Fibroblast of gingiva (primary cell): ENCODE data around the gene NOX3.

Experiments used
- DNase-seq: peaks from one replicate; pipeline ENCODE4 v3.0.0-alpha.2; 2011; ENCODE audit warnings: low read depth

The NOX3 gene

GRCh38 chr6:155434829-155435423 lies 20.7 kb downstream of the NOX3 start:
- DNase-seq = no peak

- no peak for DNase-seq
Observed at GRCh38 chr6:155434096-155434495, 21.5 kb downstream of the NOX3 start.

- no peak for DNase-seq
Observed at GRCh38 chr6:155432293-155432692, 23.3 kb downstream of the NOX3 start.

GRCh38 chr6:155429321-155429893 lies 26.2 kb downstream of the NOX3 start:
- no peak for DNase-seq

GRCh38 chr6:155426408-155426945 lies 29.2 kb downstream of the NOX3 start:
- DNase-seq = no peak

GRCh38 chr6:155424181-155424580 lies 31.5 kb downstream of the NOX3 start:
- DNase-seq = no peak

- DNase-seq = no peak
Observed at GRCh38 chr6:155422635-155423034, 33.0 kb downstream of the NOX3 start.

GRCh38 chr6:155420492-155420891 lies 35.1 kb downstream of the NOX3 start:
- DNase-seq = no peak

GRCh38 chr6:155419161-155419560 lies 36.5 kb downstream of the NOX3 start:
- peak; percentile 33 for DNase-seq

GRCh38 chr6:155418017-155418761 lies 37.5 kb downstream of the NOX3 start:
- peak; percentile 90 for DNase-seq

- no peak for DNase-seq
Observed at GRCh38 chr6:155417454-155417853, 38.2 kb downstream of the NOX3 start.

GRCh38 chr6:155415953-155416352 lies 39.7 kb downstream of the NOX3 start:
- DNase-seq = no peak

GRCh38 chr6:155414049-155414448 lies 41.6 kb downstream of the NOX3 start:
- no peak for DNase-seq

GRCh38 chr6:155412335-155412734 lies 43.3 kb downstream of the NOX3 start:
- DNase-seq = no peak

GRCh38 chr6:155411154-155412052 lies 44.2 kb downstream of the NOX3 start:
- DNase-seq = no peak

GRCh38 chr6:155409391-155409790 lies 46.2 kb downstream of the NOX3 start:
- DNase-seq = no peak

GRCh38 chr6:155408981-155409380 lies 46.7 kb downstream of the NOX3 start:
- no peak for DNase-seq

- DNase-seq = no peak
Observed at GRCh38 chr6:155408231-155408630, 47.4 kb downstream of the NOX3 start.

GRCh38 chr6:155406801-155407200 lies 48.8 kb downstream of the NOX3 start:
- DNase-seq = no peak

GRCh38 chr6:155404937-155405336 lies 50.7 kb downstream of the NOX3 start:
- no peak for DNase-seq

- DNase-seq = no peak
Observed at GRCh38 chr6:155402656-155403304, 52.9 kb downstream of the NOX3 start.

GRCh38 chr6:155400654-155400965 lies 55.0 kb downstream of the NOX3 start:
- DNase-seq = no peak
